ENCODE results near the gene TMEM182. TPM values are rescaled to one million over a fixed set of nuclear protein-coding genes. Genes with fewer than 3 reads are reported as not detected.
A peak's percentile ranks its signal among the peaks of the same experiment; 100 is the strongest.

Gene TMEM182
- 4.2 TPM for polyA plus RNA-seq (2013, experiment 1 of 2; ENCODE audit: insufficient read length)
- 3.9 TPM for polyA plus RNA-seq (2013, experiment 2 of 2; ENCODE audit: insufficient read length)

GRCh38 chr2:102761763-102762162 is at the start of gene TMEM182:
Gene TMEM182 (plus strand): TSS chr2:102762031. CDS start chr2:102762218, 187 bp downstream.
- DNase-seq = no peak

- peak; percentile 44 for DNase-seq
Observed at GRCh38 chr2:102717308-102718018, 44.4 kb upstream of the TMEM182 start.

- no peak for DNase-seq
Observed at GRCh38 chr2:102718387-102719316, 43.2 kb upstream of the TMEM182 start.

GRCh38 chr2:102724016-102724490 is 37.8 kb upstream of the TMEM182 start:
- DNase-seq = no peak

GRCh38 chr2:102724553-102724952 is 37.3 kb upstream of the TMEM182 start:
- DNase-seq = no peak

GRCh38 chr2:102726128-102727087 is 35.4 kb upstream of the TMEM182 start:
- DNase-seq = no peak

- peak; percentile 8 for DNase-seq
Observed at GRCh38 chr2:102735416-102736109, 26.3 kb upstream of the TMEM182 start.

- DNase-seq = no peak
Observed at GRCh38 chr2:102736110-102736409, 25.8 kb upstream of the TMEM182 start.

- DNase-seq = peak; percentile 55
Observed at GRCh38 chr2:102736410-102737409, 25.1 kb upstream of the TMEM182 start.

DNA sequence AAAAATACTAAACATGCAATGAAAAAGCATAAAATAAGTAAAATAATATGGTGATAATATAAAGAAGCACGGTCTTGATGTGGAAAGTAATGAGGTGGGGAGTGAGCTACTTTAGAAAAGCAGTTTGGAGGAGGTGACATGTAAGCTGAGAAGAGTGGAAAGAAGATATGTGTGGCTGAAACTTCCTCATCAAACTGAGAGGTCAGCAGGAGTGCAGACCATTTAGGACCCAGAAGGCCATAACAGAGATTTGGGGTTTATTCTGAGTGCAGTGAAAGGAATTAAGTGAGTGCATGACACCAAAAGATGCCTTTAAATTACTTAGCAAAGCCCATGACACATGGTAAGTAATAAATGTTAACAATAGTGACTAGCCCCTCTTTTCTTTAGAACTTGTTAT is 24.4 kb upstream of the TMEM182 start:
- no peak for DNase-seq

- no peak for DNase-seq
Observed at GRCh38 chr2:102743259-102743658, 18.6 kb upstream of the TMEM182 start.

GRCh38 chr2:102748107-102748506 is 13.7 kb upstream of the TMEM182 start:
- DNase-seq = no peak

GRCh38 chr2:102749938-102750337 is 11.9 kb upstream of the TMEM182 start:
- DNase-seq = no peak

GRCh38 chr2:102753563-102754159 is 8.2 kb upstream of the TMEM182 start:
- DNase-seq = peak; percentile 51

GRCh38 chr2:102754456-102755145 is 7.2 kb upstream of the TMEM182 start:
- DNase-seq = no peak

GRCh38 chr2:102755284-102755683 is 6.5 kb upstream of the TMEM182 start:
- no peak for DNase-seq

GRCh38 chr2:102758439-102758838 is 3.4 kb upstream of the TMEM182 start:
- DNase-seq = no peak

- DNase-seq = no peak
Observed at GRCh38 chr2:102764083-102764482, 2.3 kb downstream of the TMEM182 start.

GRCh38 chr2:102765061-102765460 is 3.2 kb downstream of the TMEM182 start:
- DNase-seq = no peak
